ENCODE data around the gene KRTAP1-5.

GRCh38 chr17:41013606-41014005 is 13.4 kb downstream of the KRTAP1-5 start:
- TF ChIP-seq TARDBP (IDR thresholded peaks at IDR 0.05) = no peak
- TF ChIP-seq ELF4 (IDR thresholded peaks at IDR 0.05) = no peak
- no peak for TF ChIP-seq SP1 (IDR thresholded peaks at IDR 0.05)
- TF ChIP-seq PKNOX1 (IDR thresholded peaks at IDR 0.05) = no peak
- no peak for TF ChIP-seq FOXM1 (IDR thresholded peaks at IDR 0.05; ENCODE audit: borderline replicate concordance)

Data from HEK293T (cell line).